H1 (cell line): Measurements from ENCODE around the gene GNAQ. TPM values are rescaled to one million over a fixed set of nuclear protein-coding genes. Genes with fewer than 3 reads are reported as not detected.

Source experiments
- CTCF ChIA-PET: fragments of 300-600 bp; sonication (Branson Sonifier 250); formaldehyde crosslinking; loops from one replicate; lab custom pipeline; 2021; ENCODE audit not compliant: partially characterized antibody; lab: Charles Lee
- POLR2A ChIA-PET: fragments of 300-600 bp; sonication (Branson Sonifier 250); formaldehyde crosslinking; loops from one replicate; lab custom pipeline; 2021; ENCODE audit warnings: inconsistent platforms; ENCODE audit not compliant: partially characterized antibody; lab: Charles Lee
- DNase-seq, 2 experiments: peaks; one replicate each; pipeline versions ENCODE4 v3.0.0 to v3.0.0-alpha.2; 2010 to 2022; ENCODE audit warnings: low spot score in 2 of 2, low read depth in 1 of 2, mixed read lengths in 1 of 2
- FAIRE-seq: peaks from 2 replicates; lab custom pipeline; 2011; peaks lifted over from hg19 to GRCh38; lab: Jason Lieb, UNC
- H2AFZ ChIP-seq: 2 replicates; pipeline ENCODE4 v1.8.1; 2012; ENCODE audit warnings: low read length, inconsistent platforms
- H2AK5ac ChIP-seq: 2 replicates; pipeline ENCODE4 v1.6.1; 2013; ENCODE audit warnings: low read depth, low read length
- H2BK120ac ChIP-seq: replicated peaks from 2 replicates; pipeline ENCODE3; 2013; ENCODE audit warnings: low read depth, low read length, inconsistent platforms
- H2BK12ac ChIP-seq: 2 replicates; pipeline ENCODE4 v1.6.1; 2013; ENCODE audit warnings: low read depth, low read length
- H2BK15ac ChIP-seq: 2 replicates; pipeline ENCODE4 v1.6.1; 2013; ENCODE audit warnings: low read length
- H2BK20ac ChIP-seq: 2 replicates; pipeline ENCODE4 v1.6.1; 2013; ENCODE audit warnings: low read length
- H2BK5ac ChIP-seq: 2 replicates; pipeline ENCODE4 v1.6.1; 2013; ENCODE audit warnings: low read depth, low read length
- H3K14ac ChIP-seq: 2 replicates; pipeline ENCODE4 v1.6.1; 2013; ENCODE audit warnings: inconsistent platforms; ENCODE audit not compliant: insufficient read length
- H3K18ac ChIP-seq: 2 replicates; pipeline ENCODE4 v1.6.1; 2013; ENCODE audit warnings: low read length; ENCODE audit errors: extremely low read depth
- H3K23ac ChIP-seq: 2 replicates; pipeline ENCODE4 v1.6.1; 2013; ENCODE audit warnings: inconsistent platforms; ENCODE audit not compliant: insufficient read length
- H3K23me2 ChIP-seq: 2 replicates; pipeline ENCODE4 v1.6.1; 2013; ENCODE audit warnings: low read depth, low read length
- H3K27ac ChIP-seq: 2 replicates; pipeline ENCODE4 v1.6.1; 2011; ENCODE audit warnings: low read depth, low read length, inconsistent platforms
- H3K27me3 ChIP-seq, 4 experiments: replicated peaks in 1 of 4; 1 replicate in 1 of 4; 2 replicates in 3 of 4; pipeline versions ENCODE4 v1.6.1 to v1.8.1; 2011 to 2013; ENCODE audit warnings: low read length in 3 of 4, mild to moderate bottlenecking in 3 of 4, inconsistent platforms in 2 of 4, mixed read lengths in 2 of 4, moderate library complexity in 1 of 4; ENCODE audit not compliant: control insufficient read depth in 3 of 4, insufficient read depth in 3 of 4; ENCODE audit errors: extremely low read depth in 1 of 4
- H3K36me3 ChIP-seq, 4 experiments: 2 replicates each; pipeline versions ENCODE4 v1.6.1 to v1.8.1; 2011 to 2013; ENCODE audit warnings: mild to moderate bottlenecking in 4 of 4, low read length in 3 of 4, moderate library complexity in 2 of 4, control low read depth in 1 of 4, inconsistent platforms in 1 of 4; ENCODE audit not compliant: insufficient read depth in 4 of 4, control insufficient read depth in 2 of 4
- H3K4ac ChIP-seq: replicated peaks from 2 replicates; pipeline ENCODE3; 2013; ENCODE audit warnings: low read length, low read depth, mixed read lengths, inconsistent platforms; ENCODE audit not compliant: insufficient read length
- H3K4me1 ChIP-seq, 4 experiments: replicated peaks in 1 of 4; 1 replicate in 1 of 4; 2 replicates in 3 of 4; pipeline versions ENCODE4 v1.6.1 to v1.8.1; 2011 to 2013; ENCODE audit warnings: low read length in 3 of 4, inconsistent platforms in 2 of 4, mixed read lengths in 1 of 4; ENCODE audit not compliant: insufficient read depth in 4 of 4, control insufficient read depth in 3 of 4
- H3K4me2 ChIP-seq, 2 experiments: 2 replicates each; pipeline versions ENCODE4 v1.6.1 to v1.8.1; 2011 to 2013; ENCODE audit warnings: low read depth in 2 of 2, low read length in 2 of 2, control low read depth in 1 of 2, inconsistent platforms in 1 of 2, mild to moderate bottlenecking in 1 of 2; ENCODE audit not compliant: insufficient read depth in 1 of 2
- H3K4me3 ChIP-seq, 4 experiments: fragments of 200-600, 300-600 bp in 1 of 4; sonication (generic), shearing (Covaris generic), sonication (Bioruptor Twin) in 1 of 4; 2 replicates each; pipeline versions ENCODE4 v1.5.1 to v1.8.1; 2011 to 2016; ENCODE audit warnings: low read length in 4 of 4, low read depth in 3 of 4, control low read depth in 2 of 4, inconsistent platforms in 2 of 4, mild to moderate bottlenecking in 2 of 4, mixed read lengths in 1 of 4, moderate library complexity in 1 of 4; ENCODE audit not compliant: insufficient read depth in 2 of 4; ENCODE audit errors: extremely low read depth in 1 of 4
- H3K56ac ChIP-seq: replicated peaks from 2 replicates; pipeline ENCODE3; 2013; ENCODE audit warnings: low read depth, mild to moderate bottlenecking, mixed read lengths, low read length, inconsistent platforms; ENCODE audit not compliant: insufficient read length
- H3K79me1 ChIP-seq: 2 replicates; pipeline ENCODE4 v1.6.1; 2013; ENCODE audit warnings: low read depth, low read length, control low read depth
- H3K79me2 ChIP-seq, 2 experiments: 2 replicates each; pipeline versions ENCODE4 v1.6.1 to v1.8.1; 2012 to 2013; ENCODE audit warnings: low read length in 2 of 2, mild to moderate bottlenecking in 2 of 2, inconsistent platforms in 1 of 2; ENCODE audit not compliant: insufficient read depth in 2 of 2, control insufficient read depth in 1 of 2
- H3K9ac ChIP-seq, 4 experiments: replicated peaks in 1 of 4; 1 replicate in 1 of 4; 2 replicates in 3 of 4; pipeline versions ENCODE4 v1.6.1 to v1.8.1; 2011 to 2013; ENCODE audit warnings: low read depth in 3 of 4, low read length in 3 of 4, control low read depth in 2 of 4, mild to moderate bottlenecking in 2 of 4, moderate library complexity in 2 of 4, inconsistent platforms in 1 of 4; ENCODE audit errors: extremely low read depth in 1 of 4
- H3K9me3 ChIP-seq, 2 experiments: 2 replicates each; pipeline versions ENCODE4 v1.6.1 to v1.8.1; 2012 to 2013; ENCODE audit warnings: mild to moderate bottlenecking in 2 of 2, moderate library complexity in 2 of 2, control low read depth in 1 of 2, inconsistent platforms in 1 of 2, low read depth in 1 of 2, low read length in 1 of 2, mixed read lengths in 1 of 2; ENCODE audit not compliant: insufficient read depth in 2 of 2
- H4K20me1 ChIP-seq, 2 experiments: replicated peaks in 1 of 2; 2 replicates each; pipeline versions ENCODE3 to v1.8.1; 2011 to 2013; ENCODE audit warnings: inconsistent platforms in 2 of 2, low read length in 2 of 2, mild to moderate bottlenecking in 1 of 2; ENCODE audit not compliant: insufficient read depth in 2 of 2, control insufficient read depth in 1 of 2
- H4K5ac ChIP-seq: 2 replicates; pipeline ENCODE4 v1.6.1; 2013; ENCODE audit warnings: low read length, low read depth, mixed read lengths, inconsistent platforms; ENCODE audit not compliant: insufficient read length
- H4K8ac ChIP-seq: 2 replicates; pipeline ENCODE4 v1.8.0; 2013; ENCODE audit warnings: mild to moderate bottlenecking, moderate library complexity, low read length, inconsistent platforms; ENCODE audit not compliant: insufficient read depth; ENCODE audit errors: extremely low read depth
- H4K91ac ChIP-seq: replicated peaks from 2 replicates; pipeline ENCODE3; 2013; ENCODE audit warnings: low read length, mixed read lengths, inconsistent platforms; ENCODE audit not compliant: insufficient read length
- CTBP2 ChIP-seq: IDR thresholded peaks from 2 replicates; pipeline ENCODE4 v1.7.0; 2011; ENCODE audit warnings: borderline replicate concordance, mild to moderate bottlenecking, moderate library complexity, mixed read lengths, low read length; ENCODE audit not compliant: insufficient read depth, insufficient read length
- HDAC2 ChIP-seq, 2 experiments: fragments of 300-600 bp in 1 of 2; sonication (generic) in 1 of 2; IDR thresholded peaks; 2 replicates each; pipeline ENCODE4 v1.6.1; 2011 to 2012; ENCODE audit warnings: low read depth in 2 of 2, low read length in 2 of 2, mild to moderate bottlenecking in 2 of 2, moderate library complexity in 2 of 2, borderline replicate concordance in 1 of 2, inconsistent platforms in 1 of 2
- KDM1A ChIP-seq: fragments of 200-600, 300-600 bp; sonication (generic); IDR thresholded peaks from 2 replicates; pipeline ENCODE4 v1.7.1; 2016; ENCODE audit warnings: mild to moderate bottlenecking, low read length, borderline replicate concordance
- NANOG ChIP-seq: IDR thresholded peaks from 2 replicates; pipeline ENCODE4 v1.6.1; 2011; ENCODE audit warnings: low read length, low read depth, mild to moderate bottlenecking, inconsistent platforms; ENCODE audit not compliant: insufficient read depth, poor library complexity, severe bottlenecking
- POLR2AphosphoS5 ChIP-seq: IDR thresholded peaks from 2 replicates; pipeline ENCODE4 v1.6.1; 2011; ENCODE audit warnings: low read depth, low read length
- RNF2 ChIP-seq: fragments of 200-900, 300-1000 bp; sonication (generic); IDR thresholded peaks from 2 replicates; pipeline ENCODE4 v1.7.1; 2016; ENCODE audit warnings: borderline replicate concordance, low read depth, mild to moderate bottlenecking, antibody characterized with exemption, low read length; ENCODE audit not compliant: poor library complexity, severe bottlenecking; ENCODE audit errors: missing control alignments
- SP1 ChIP-seq: IDR thresholded peaks from 2 replicates; pipeline ENCODE4 v1.6.1; 2011; ENCODE audit warnings: low read depth, low read length
- SP2 ChIP-seq: IDR thresholded peaks from 2 replicates; pipeline ENCODE4 v1.6.1; 2012; ENCODE audit warnings: mild to moderate bottlenecking, low read length, inconsistent platforms
- ZNF274 ChIP-seq: IDR thresholded peaks from 2 replicates; pipeline ENCODE4 v1.7.0; 2012; ENCODE audit warnings: low read length, borderline replicate concordance; ENCODE audit errors: extremely low read depth
- polyA plus RNA-seq, 7 experiments: library from polyadenylated mRNA; depleted of rRNA in 3 of 7; stranded (reverse) in 5 of 7; unstranded in 2 of 7; fragments of >200 nt in 5 of 7; fragments of 200-250 nt in 2 of 7; gene quantifications; 1 replicate in 5 of 7; 2 replicates in 1 of 7; 4 replicates in 1 of 7; pipeline versions ENCODE4 v1.2.1 to v1.2.3, GENCODE V29; 2011 to 2013; ENCODE audit warnings: missing spikeins in 2 of 7, mixed read lengths in 2 of 7
- total RNA-seq: library from RNA; stranded (reverse); fragmentation: NEBNext Ultra II Directional; extraction: Animal tissue kit (Norgen Biotek cat#: 25700); gene quantifications from 2 replicates; pipeline ENCODE4 v1.2.1, GENCODE V29; 2021
- TF ChIP-seq, protein P1 (sequence below): IDR thresholded peaks from 2 replicates; pipeline ENCODE4 v1.6.1; 2011; ENCODE audit warnings: low read depth, mild to moderate bottlenecking, low read length; ENCODE audit not compliant: insufficient read depth
- TF ChIP-seq, protein P2 (sequence below), 3 experiments: IDR thresholded peaks; 1 replicate in 2 of 3; 2 replicates in 1 of 3; pipeline versions ENCODE4 v1.5.1 to v1.6.1; 2011; ENCODE audit warnings: low read length in 3 of 3, mild to moderate bottlenecking in 3 of 3, inconsistent platforms in 2 of 3, low read depth in 1 of 3, moderate library complexity in 1 of 3; ENCODE audit not compliant: insufficient read depth in 1 of 3; ENCODE audit errors: control extremely low read depth in 1 of 3

The GNAQ gene
- total and polyA plus RNA-seq, 2 of the 8 experiments (the other 6 are each of a cell fraction or from before 2014, with no cell fraction given): 22.8 to 63.8 TPM

DNA sequence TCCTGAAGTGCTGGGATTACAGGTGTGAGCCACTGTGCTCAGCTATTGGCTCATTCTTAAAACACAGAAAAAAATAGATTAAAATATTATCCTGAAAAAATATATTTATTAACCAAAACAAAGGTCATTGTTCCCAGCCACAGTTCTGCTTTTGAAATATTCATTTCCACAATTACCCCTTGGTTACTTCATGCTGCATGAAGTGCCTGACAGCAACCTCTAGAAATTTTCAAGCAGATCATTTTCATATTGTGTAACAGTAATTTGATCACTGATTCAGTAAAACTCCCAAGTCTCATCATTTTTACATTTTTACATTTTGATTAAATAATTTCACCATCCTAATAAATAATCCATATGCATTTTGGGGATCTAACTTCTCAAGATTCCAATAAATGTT is 18.8 kb upstream of the GNAQ start:
- Histone ChIP-seq H3K4me3 (no peak overlapping the region), H3K18ac (no peak overlapping the region), H2AFZ (no peak overlapping the region), H3K9ac (no peak overlapping the region), H3K56ac (no peak overlapping the region), H2BK20ac (no peak overlapping the region), H2BK15ac (no peak overlapping the region), H4K91ac (no peak overlapping the region), H3K27me3 (no peaks in the 10 kb centered on the region), H3K79me1 (no peaks in the 10 kb centered on the region), H3K23me2 (no peaks in the 10 kb centered on the region), H3K4me2 (no peak overlapping the region), H2BK5ac (no peak overlapping the region), H3K4me1 (no peaks in the 10 kb centered on the region), H3K23ac (no peak overlapping the region), H2BK120ac (no peak overlapping the region), H3K79me2 (no peaks in the 10 kb centered on the region), H3K4ac (no peak overlapping the region), H3K27ac (no peak overlapping the region), H3K9me3 (no peaks in the 10 kb centered on the region), H4K20me1 (no peaks in the 10 kb centered on the region), H4K5ac (no peak overlapping the region), H3K36me3 (no peaks in the 10 kb centered on the region), H3K14ac (no peak overlapping the region), H4K8ac (no peak overlapping the region), H2BK12ac (no peak overlapping the region), H2AK5ac (no peak overlapping the region)
- ChIA-PET CTCF (interaction anchor here (2.3 to 2.9 kb wide), 2 partner anchors 15 to 73 kb away, joined by 10 read pairs; no protein-coding TSS in a partner anchor), POLR2A (no interaction called here)
- DNase-seq (no peak), FAIRE-seq (no peak)
- TF ChIP-seq POLR2AphosphoS5 (no peak), RNF2 (no peak), NANOG (no peak), CTBP2 (no peak), HDAC2 (IDR thresholded peaks at IDR 0.05; ENCODE audit: borderline replicate concordance in 1 of 2, low read depth in 2 of 2, low read length in 2 of 2) (no peak), SP1 (no peak), SP2 (no peak), KDM1A (no peak), ZNF274 (no peak)
- TF ChIP-seq, protein P1, sequence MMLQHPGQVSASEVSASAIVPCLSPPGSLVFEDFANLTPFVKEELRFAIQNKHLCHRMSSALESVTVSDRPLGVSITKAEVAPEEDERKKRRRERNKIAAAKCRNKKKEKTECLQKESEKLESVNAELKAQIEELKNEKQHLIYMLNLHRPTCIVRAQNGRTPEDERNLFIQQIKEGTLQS: no peak
- TF ChIP-seq, protein P2, sequence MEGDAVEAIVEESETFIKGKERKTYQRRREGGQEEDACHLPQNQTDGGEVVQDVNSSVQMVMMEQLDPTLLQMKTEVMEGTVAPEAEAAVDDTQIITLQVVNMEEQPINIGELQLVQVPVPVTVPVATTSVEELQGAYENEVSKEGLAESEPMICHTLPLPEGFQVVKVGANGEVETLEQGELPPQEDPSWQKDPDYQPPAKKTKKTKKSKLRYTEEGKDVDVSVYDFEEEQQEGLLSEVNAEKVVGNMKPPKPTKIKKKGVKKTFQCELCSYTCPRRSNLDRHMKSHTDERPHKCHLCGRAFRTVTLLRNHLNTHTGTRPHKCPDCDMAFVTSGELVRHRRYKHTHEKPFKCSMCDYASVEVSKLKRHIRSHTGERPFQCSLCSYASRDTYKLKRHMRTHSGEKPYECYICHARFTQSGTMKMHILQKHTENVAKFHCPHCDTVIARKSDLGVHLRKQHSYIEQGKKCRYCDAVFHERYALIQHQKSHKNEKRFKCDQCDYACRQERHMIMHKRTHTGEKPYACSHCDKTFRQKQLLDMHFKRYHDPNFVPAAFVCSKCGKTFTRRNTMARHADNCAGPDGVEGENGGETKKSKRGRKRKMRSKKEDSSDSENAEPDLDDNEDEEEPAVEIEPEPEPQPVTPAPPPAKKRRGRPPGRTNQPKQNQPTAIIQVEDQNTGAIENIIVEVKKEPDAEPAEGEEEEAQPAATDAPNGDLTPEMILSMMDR (IDR thresholded peaks at IDR 0.05; ENCODE audit: control extremely low read depth in 1 of 3, insufficient read depth in 1 of 3, low read depth in 1 of 3, low read length in 3 of 3): no peak
